ENCODE results near the gene PRSS53. TPM values are rescaled to one million over a fixed set of nuclear protein-coding genes. Genes with fewer than 3 reads are reported as not detected.

Gene PRSS53
- total and polyA plus RNA-seq, 9 donors: 0.30 to 2.9 (median 1.5) TPM

DNA sequence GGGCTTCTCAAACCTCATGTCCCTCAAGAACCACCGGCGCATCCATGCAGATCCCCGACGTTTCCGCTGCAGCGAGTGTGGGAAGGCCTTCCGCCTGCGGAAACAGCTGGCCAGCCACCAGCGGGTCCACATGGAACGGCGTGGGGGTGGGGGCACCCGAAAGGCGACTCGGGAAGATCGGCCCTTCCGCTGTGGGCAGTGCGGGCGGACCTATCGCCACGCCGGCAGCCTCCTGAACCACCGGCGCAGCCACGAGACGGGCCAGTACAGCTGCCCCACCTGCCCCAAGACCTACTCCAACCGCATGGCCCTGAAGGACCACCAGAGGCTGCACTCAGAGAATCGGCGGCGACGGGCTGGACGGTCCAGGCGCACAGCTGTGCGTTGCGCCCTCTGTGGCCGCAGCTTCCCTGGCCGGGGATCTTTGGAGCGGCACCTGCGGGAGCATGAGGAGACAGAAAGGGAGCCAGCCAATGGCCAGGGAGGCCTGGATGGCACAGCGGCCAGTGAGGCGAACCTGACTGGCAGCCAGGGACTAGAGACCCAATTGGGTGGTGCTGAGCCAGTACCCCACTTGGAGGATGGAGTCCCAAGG lies 8.6 kb downstream of the PRSS53 start:
- no peak overlapping the region for H3K4me3 ChIP-seq
- H3K27me3 ChIP-seq: no peaks in the 10 kb centered on the region
- no peak overlapping the region for H3K27ac ChIP-seq
- no peak for TF ChIP-seq EP300 (IDR thresholded peaks at IDR 0.05)
- TF ChIP-seq POLR2A (IDR thresholded peaks at IDR 0.05): no peak
- TF ChIP-seq, protein P1, sequence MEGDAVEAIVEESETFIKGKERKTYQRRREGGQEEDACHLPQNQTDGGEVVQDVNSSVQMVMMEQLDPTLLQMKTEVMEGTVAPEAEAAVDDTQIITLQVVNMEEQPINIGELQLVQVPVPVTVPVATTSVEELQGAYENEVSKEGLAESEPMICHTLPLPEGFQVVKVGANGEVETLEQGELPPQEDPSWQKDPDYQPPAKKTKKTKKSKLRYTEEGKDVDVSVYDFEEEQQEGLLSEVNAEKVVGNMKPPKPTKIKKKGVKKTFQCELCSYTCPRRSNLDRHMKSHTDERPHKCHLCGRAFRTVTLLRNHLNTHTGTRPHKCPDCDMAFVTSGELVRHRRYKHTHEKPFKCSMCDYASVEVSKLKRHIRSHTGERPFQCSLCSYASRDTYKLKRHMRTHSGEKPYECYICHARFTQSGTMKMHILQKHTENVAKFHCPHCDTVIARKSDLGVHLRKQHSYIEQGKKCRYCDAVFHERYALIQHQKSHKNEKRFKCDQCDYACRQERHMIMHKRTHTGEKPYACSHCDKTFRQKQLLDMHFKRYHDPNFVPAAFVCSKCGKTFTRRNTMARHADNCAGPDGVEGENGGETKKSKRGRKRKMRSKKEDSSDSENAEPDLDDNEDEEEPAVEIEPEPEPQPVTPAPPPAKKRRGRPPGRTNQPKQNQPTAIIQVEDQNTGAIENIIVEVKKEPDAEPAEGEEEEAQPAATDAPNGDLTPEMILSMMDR (IDR thresholded peaks at IDR 0.05): no peak
- 91 to 95% (median 94%) methylated on average over 39 to 40 of the region's 40 CpGs for WGBS, 3 donors
- no peaks in the 10 kb centered on the region for H3K36me3 ChIP-seq
- DNase-seq: no peak
- intact Hi-C loops (cut with DNase I): loop anchor here in 1 of 4 donors (10.0 kb wide), 1 partner anchor 105 kb away; the partner anchor contains the start of gene FUS
- no peaks in the 10 kb centered on the region for H3K9me3 ChIP-seq
- peaks cover 2% of the 10 kb centered on the region for H3K4me1 ChIP-seq (ENCODE audit: insufficient read depth)

DNA sequence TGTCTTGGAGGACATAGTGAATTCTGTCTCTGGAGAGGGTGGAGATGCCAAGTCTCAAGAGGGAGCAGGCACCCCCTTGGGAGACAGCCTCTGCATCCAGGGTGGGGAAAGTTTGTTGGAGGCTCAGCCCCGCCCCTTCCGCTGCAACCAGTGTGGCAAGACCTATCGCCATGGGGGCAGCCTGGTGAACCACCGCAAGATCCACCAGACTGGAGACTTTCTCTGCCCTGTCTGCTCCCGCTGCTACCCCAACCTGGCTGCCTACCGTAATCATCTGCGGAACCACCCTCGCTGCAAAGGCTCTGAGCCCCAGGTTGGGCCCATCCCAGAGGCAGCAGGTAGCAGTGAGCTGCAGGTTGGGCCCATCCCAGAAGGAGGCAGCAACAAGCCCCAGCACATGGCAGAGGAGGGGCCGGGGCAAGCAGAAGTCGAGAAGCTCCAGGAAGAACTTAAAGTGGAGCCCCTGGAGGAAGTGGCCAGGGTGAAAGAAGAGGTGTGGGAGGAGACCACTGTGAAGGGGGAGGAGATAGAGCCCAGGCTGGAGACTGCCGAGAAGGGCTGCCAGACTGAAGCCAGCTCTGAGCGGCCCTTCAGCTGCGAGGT lies 9.3 kb downstream of the PRSS53 start:
- H3K9me3 ChIP-seq: no peaks in the 10 kb centered on the region
- H3K36me3 ChIP-seq: no peaks in the 10 kb centered on the region
- 78 to 83% (median 80%) methylated on average over 13 of the region's 13 CpGs for WGBS, 3 donors

DNA sequence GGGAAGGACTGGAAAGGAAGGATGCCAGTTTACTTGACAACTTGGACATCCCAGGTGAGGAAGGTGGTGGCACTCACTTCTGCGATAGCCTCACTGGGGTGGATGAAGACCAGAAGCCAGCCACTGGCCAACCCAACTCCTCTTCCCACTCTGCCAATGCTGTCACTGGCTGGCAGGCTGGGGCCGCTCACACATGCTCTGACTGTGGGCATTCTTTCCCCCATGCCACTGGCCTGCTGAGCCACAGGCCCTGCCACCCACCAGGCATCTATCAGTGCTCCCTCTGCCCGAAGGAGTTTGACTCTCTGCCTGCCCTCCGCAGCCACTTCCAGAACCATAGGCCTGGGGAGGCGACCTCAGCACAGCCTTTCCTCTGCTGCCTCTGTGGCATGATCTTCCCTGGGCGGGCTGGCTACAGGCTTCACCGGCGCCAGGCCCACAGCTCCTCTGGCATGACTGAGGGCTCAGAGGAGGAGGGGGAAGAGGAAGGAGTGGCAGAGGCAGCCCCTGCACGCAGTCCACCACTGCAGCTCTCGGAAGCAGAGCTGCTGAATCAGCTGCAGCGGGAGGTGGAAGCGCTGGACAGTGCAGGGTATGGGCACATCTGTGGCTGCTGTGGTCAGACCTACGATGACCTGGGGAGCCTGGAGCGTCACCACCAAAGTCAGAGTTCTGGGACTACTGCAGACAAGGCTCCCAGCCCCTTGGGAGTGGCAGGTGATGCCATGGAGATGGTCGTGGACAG lies 10.0 kb downstream of the PRSS53 start:
- intact Hi-C loops (cut with DNase I): no loop called here
- no peak for DNase-seq
- Histone ChIP-seq H3K9me3 (no peaks in the 10 kb centered on the region), H3K36me3 (no peaks in the 10 kb centered on the region), H3K27ac (no peak overlapping the region), H3K4me1 (ENCODE audit: insufficient read depth) (peaks cover 2% of the 10 kb centered on the region), H3K4me3 (no peak overlapping the region), H3K27me3 (no peaks in the 10 kb centered on the region)
- TF ChIP-seq EP300 (IDR thresholded peaks at IDR 0.05) (no peak), POLR2A (IDR thresholded peaks at IDR 0.05) (no peak)
- TF ChIP-seq, protein P1 (IDR thresholded peaks at IDR 0.05): no peak
- 88 to 93% (median 92%) methylated on average over 15 of the region's 15 CpGs for WGBS, 3 donors

More for the DNA sequence above, 9.3 kb downstream of the PRSS53 start:
- TF ChIP-seq POLR2A (IDR thresholded peaks at IDR 0.05): no peak
- Histone ChIP-seq H3K4me1 (ENCODE audit: insufficient read depth) (peaks cover 2% of the 10 kb centered on the region), H3K27ac (no peak overlapping the region), H3K4me3 (no peak overlapping the region), H3K27me3 (no peaks in the 10 kb centered on the region)
- intact Hi-C loops (cut with DNase I): no loop called here
- DNase-seq: no peak

DNA sequence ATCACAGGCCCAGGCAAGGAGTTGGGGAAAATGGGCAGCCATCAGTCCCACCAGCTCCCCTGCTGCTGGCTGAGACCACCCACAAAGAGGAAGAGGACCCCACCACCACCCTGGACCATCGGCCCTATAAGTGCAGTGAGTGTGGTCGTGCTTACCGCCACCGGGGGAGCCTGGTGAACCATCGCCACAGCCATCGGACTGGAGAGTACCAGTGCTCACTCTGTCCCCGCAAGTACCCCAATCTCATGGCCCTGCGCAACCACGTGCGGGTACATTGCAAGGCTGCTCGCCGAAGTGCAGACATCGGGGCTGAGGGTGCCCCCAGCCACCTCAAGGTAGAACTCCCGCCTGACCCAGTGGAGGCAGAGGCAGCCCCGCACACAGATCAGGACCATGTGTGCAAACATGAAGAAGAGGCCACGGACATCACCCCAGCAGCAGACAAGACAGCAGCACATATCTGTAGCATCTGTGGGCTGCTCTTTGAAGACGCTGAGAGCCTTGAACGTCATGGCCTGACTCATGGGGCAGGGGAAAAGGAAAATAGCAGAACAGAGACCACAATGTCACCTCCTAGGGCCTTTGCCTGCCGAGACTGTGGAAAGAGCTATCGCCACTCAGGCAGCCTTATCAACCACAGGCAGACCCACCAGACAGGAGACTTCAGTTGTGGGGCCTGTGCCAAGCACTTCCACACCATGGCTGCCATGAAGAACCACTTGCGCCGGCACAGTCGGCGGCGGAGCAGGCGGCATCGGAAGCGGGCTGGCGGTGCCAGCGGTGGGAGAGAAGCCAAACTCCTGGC lies 10.9 kb downstream of the PRSS53 start:
- H3K4me1 ChIP-seq (ENCODE audit: insufficient read depth): peaks cover 2% of the 10 kb centered on the region
- intact Hi-C loops (cut with DNase I): no loop called here
- 90 to 93% (median 91%) methylated on average over 30 of the region's 30 CpGs for WGBS, 3 donors
- no peak overlapping the region for H3K27ac ChIP-seq
- no peak for DNase-seq
- H3K4me3 ChIP-seq: no peak overlapping the region
- H3K9me3 ChIP-seq: no peaks in the 10 kb centered on the region
- H3K36me3 ChIP-seq: no peaks in the 10 kb centered on the region
- H3K27me3 ChIP-seq: no peaks in the 10 kb centered on the region
- TF ChIP-seq POLR2A (IDR thresholded peaks at IDR 0.05) (no peak), EP300 (IDR thresholded peaks at IDR 0.05) (no peak)
- TF ChIP-seq, protein P1 (IDR thresholded peaks at IDR 0.05): no peak
